Activated naive CD8-positive, alpha-beta T cell treated with anti-CD3 and anti-CD28 coated beads, Interleukin-2, amount 50 U/mL, for 24 hours (primary cell): ENCODE data around the gene CORIN.

ENCODE experiments used
- ATAC-seq: fragments of 150-1000 bp; cut with Tn5 transposase; one replicate; pipeline ENCODE4 v1.10.0; 2021
- DNase-seq: peaks from one replicate; pipeline ENCODE4 v3.0.0; 2021
- H3K27ac Mint-ChIP-seq: one replicate; pipeline ENCODE4 v1.8.0; 2021; ENCODE audit warnings: mild to moderate bottlenecking, mixed read lengths
- H3K27me3 Mint-ChIP-seq: one replicate; pipeline ENCODE4 v1.8.0; 2021; ENCODE audit warnings: mixed read lengths
- H3K36me3 Mint-ChIP-seq: one replicate; pipeline ENCODE4 v1.8.0; 2021; ENCODE audit warnings: low read depth, mixed read lengths
- H3K4me1 Mint-ChIP-seq: one replicate; pipeline ENCODE4 v1.8.0; 2021; ENCODE audit warnings: mixed read lengths
- H3K4me3 Mint-ChIP-seq: one replicate; pipeline ENCODE4 v1.8.0; 2021; ENCODE audit warnings: mild to moderate bottlenecking, moderate library complexity, mixed read lengths
- H3K9me3 Mint-ChIP-seq: one replicate; pipeline ENCODE4 v1.8.0; 2021; ENCODE audit warnings: mixed read lengths

The CORIN gene

DNA sequence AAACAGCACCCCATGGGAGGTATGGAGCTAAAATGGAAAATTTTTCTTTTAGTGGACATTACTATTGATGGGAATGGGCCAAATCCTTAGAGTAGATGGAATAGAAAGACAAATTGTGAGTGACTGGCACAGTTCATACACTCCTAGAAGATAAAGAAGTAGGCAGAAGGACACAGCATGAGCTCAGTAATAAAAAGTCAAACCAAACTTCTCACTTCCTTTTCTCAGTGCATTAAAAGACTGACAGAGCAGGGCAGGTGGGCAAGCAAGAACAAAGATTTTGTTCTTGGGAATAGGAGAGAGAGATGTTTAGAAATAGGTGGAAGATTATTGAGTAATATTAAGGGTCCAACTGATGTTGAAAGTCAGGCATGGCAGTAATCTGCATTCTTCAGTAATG, 220.3 kb downstream of the CORIN start:
- ATAC-seq = no peak
- no peak overlapping the region for H3K4me3 Mint-ChIP-seq
- H3K36me3 Mint-ChIP-seq = no peaks in the 10 kb centered on the region
- no peaks in the 10 kb centered on the region for H3K27me3 Mint-ChIP-seq
- H3K4me1 Mint-ChIP-seq = no peaks in the 10 kb centered on the region
- no peak for DNase-seq
- no peak overlapping the region for H3K27ac Mint-ChIP-seq
- H3K9me3 Mint-ChIP-seq = peaks cover under 1% of the 10 kb centered on the region

DNA sequence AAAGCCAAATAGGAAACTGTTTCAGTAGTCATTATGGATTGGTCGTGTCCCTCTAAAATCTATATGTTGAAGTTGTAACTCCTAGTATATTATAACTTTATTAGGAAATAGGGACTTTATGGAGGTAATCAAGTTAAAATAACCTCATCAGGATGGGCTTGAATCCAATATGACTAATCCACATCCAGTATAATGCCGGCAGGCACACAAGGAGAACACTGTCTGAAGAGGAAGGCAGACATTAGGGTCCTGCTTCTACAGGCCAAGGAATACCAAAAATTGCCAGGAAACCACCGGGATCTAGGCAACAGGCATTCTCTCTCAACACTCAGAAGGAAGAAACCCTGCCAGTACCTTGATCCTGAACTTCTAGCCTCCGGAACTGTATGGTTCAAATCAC, 222.5 kb downstream of the CORIN start:
- Mint-ChIP-seq H3K4me1 (no peaks in the 10 kb centered on the region), H3K27me3 (no peaks in the 10 kb centered on the region), H3K4me3 (no peak overlapping the region), H3K9me3 (no peaks in the 10 kb centered on the region), H3K36me3 (no peaks in the 10 kb centered on the region), H3K27ac (no peak overlapping the region)
- no peak for ATAC-seq
- DNase-seq = no peak

DNA sequence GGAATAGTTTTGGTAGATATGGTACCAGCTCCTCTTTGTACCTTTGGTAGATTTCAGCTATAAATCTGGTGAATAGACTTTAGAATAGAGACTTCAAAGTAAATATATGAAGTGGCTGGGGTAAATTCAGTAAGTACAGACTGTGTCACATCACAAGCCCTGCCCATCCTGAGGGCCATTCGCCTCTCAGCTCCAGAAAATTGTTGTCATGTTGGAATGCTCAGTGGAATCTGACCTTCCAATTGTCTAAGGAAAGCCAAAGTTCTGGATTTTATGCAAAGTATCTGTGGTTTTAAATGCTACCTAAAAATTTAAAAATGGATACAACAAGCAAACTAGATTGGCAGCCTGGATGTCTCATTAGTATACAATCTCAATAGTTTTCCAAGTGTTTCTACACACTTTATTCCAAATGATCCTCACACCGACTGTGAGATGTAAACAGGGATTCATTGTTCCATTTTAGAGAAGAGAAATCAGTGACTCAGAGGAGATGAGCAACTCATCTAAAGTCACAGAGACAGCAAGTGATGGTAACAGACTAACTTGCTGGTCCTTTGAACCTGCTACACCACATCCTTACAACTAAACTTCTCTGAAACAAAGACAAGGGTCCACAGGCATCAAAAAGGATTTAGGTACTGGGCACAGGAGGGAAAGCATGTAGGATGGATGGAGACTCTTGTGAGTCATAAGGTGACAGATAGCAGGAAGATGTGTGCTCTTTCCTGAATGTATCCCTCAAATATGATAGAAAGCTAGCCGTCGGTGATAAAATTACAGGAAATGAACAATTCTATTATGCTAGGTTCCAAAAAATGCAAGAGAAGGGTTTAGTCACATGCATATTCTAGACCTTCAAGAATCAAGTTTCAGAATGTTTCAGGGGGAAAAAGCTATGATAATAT, 225.5 kb downstream of the CORIN start:
- no peak overlapping the region for H3K4me3 Mint-ChIP-seq
- DNase-seq = no peak
- no peaks in the 10 kb centered on the region for H3K36me3 Mint-ChIP-seq
- no peak for ATAC-seq
- H3K4me1 Mint-ChIP-seq = no peaks in the 10 kb centered on the region
- H3K9me3 Mint-ChIP-seq = no peaks in the 10 kb centered on the region
- no peak overlapping the region for H3K27ac Mint-ChIP-seq
- H3K27me3 Mint-ChIP-seq = peaks cover 2% of the 10 kb centered on the region

DNA sequence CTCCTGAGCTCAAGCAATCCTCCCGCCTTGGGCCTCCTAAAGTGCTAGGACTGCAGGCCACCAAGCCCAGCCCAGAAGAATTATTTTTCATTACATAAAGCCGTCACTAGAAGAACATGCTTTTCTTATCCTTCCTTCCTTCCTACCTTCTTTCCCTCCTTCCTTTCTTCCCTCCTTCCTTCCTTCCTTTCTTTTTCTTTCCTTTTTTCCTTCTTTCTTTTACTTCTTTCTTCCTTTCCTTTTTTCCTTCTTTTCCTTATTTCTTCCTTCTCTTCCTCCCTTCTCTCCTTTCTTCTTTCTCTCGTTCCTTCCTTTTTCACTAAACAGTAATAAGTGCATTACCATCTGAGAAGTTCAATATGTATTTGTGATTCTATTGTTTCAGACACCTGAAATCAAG, 231.4 kb downstream of the CORIN start:
- Mint-ChIP-seq H3K9me3 (peaks cover 4% of the 10 kb centered on the region), H3K27me3 (peaks cover 4% of the 10 kb centered on the region), H3K36me3 (no peaks in the 10 kb centered on the region), H3K4me1 (no peaks in the 10 kb centered on the region), H3K27ac (no peak overlapping the region), H3K4me3 (no peak overlapping the region)
- DNase-seq (no peak), ATAC-seq (no peak)

DNA sequence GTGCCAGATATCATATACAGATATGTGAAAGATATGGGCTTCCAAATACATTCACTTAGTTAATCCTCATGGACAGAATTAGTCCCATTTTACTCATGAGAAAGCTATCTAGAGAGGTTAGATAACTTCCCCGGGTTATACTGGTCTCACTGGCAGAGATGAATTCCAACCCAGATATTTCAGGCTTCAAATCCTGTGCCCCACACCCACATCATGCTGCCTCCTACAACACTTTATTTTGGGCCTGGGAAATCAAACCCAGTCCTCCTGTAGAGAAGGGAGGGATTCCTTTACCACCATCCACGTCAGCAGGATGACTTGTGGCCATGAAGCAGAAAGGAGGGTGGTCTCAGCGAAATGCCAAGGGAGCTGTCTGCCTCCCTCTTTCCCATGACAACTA, 239.0 kb downstream of the CORIN start:
- DNase-seq (no peak), ATAC-seq (no peak)
- Mint-ChIP-seq H3K4me3 (no peak overlapping the region), H3K36me3 (no peaks in the 10 kb centered on the region), H3K9me3 (no peaks in the 10 kb centered on the region), H3K27ac (no peak overlapping the region), H3K27me3 (no peaks in the 10 kb centered on the region), H3K4me1 (no peaks in the 10 kb centered on the region)

DNA sequence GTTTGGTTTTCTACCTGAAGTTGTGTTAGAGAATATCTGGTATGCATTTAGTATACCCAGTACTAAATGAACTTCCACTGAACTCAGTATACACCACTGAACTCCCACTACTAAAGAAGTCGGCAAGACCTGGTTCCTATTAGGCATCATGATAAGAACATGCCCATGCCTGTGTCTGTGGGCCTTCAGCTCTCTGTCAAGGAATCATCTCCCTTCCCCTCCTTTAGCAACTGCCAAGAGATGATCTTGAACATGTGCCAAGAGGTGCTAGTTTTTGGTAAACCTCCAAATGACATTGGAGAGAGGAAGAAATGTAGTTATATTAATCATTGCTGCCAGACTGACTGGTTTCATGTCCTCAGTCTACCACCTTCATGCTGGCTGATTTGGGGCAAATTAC, 239.5 kb downstream of the CORIN start:
- no peak overlapping the region for H3K4me3 Mint-ChIP-seq
- H3K27me3 Mint-ChIP-seq = no peaks in the 10 kb centered on the region
- no peaks in the 10 kb centered on the region for H3K4me1 Mint-ChIP-seq
- H3K36me3 Mint-ChIP-seq = no peaks in the 10 kb centered on the region
- no peak for ATAC-seq
- H3K27ac Mint-ChIP-seq = no peak overlapping the region
- no peak for DNase-seq
- H3K9me3 Mint-ChIP-seq = no peaks in the 10 kb centered on the region

DNA sequence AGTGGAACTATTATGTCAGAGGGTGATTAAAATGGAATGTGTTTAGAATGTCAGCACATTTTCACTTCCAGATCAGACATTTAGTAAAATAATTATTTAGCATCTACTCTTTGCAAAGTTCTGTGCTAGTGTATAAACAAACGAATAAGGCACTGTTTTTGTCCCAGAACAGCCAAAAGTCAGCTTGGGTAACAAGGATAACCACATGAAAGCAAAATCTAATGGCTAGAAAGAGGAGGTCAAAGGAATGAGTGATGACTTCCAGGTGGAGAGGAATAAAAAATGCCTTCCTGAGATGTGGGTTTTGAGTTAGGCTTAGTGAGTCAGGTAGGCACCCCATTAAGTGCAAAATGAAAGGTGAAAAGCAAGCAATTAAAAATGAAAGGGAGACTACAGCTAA, 240.2 kb downstream of the CORIN start:
- H3K4me3 Mint-ChIP-seq = no peak overlapping the region
- no peak for ATAC-seq

DNA sequence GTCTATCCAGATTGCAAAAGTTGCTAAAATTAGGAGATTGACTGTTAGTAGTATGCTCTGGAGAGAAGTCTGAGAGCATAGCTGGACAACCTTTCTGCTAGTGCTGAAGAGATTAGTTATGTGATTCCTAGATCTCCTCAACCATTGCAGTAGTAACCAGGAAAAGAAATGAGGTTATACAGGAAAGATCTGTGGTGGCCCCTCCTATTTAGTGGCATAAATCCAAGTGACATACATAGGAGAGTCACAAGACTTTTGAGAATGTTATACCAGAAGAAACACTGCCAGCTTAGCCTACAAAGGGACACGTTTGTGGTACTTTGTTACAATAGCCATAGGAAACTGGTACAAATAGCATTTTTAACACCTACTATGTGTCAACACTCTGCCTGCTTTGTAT, 247.5 kb downstream of the CORIN start:
- Mint-ChIP-seq H3K27me3 (no peaks in the 10 kb centered on the region), H3K9me3 (no peaks in the 10 kb centered on the region), H3K27ac (no peak overlapping the region), H3K4me1 (no peaks in the 10 kb centered on the region), H3K36me3 (peaks cover 29% of the 10 kb centered on the region), H3K4me3 (no peak overlapping the region)
- no peak for DNase-seq
- ATAC-seq = no peak

More for the DNA sequence above, 240.2 kb downstream of the CORIN start:
- H3K36me3 Mint-ChIP-seq = no peaks in the 10 kb centered on the region
- H3K4me1 Mint-ChIP-seq = no peaks in the 10 kb centered on the region
- DNase-seq = no peak
- H3K9me3 Mint-ChIP-seq = no peaks in the 10 kb centered on the region
- H3K27me3 Mint-ChIP-seq = no peaks in the 10 kb centered on the region
- H3K27ac Mint-ChIP-seq = no peak overlapping the region

DNA sequence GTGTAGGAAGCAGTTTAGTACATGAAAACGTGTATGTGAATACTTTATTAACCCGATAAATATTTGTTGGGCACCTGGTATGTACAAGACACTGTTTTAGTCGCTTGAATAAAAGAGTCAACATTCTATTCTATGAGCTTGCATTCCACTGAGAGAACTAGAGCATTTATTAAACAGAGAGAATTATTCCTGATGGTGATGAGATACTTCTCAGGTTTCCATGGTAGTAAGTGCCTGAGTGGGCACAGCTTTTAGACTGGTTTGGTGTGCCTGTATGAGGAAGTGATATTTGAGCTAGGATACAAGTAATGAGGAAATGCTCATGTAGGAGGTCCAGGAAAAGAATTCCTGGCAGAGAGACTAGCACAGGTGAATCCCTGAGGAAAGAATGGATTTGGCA, 258.6 kb downstream of the CORIN start:
- H3K27ac Mint-ChIP-seq = no peak overlapping the region
- H3K9me3 Mint-ChIP-seq = no peaks in the 10 kb centered on the region
- H3K4me1 Mint-ChIP-seq = no peaks in the 10 kb centered on the region
- H3K4me3 Mint-ChIP-seq = no peak overlapping the region
- no peaks in the 10 kb centered on the region for H3K27me3 Mint-ChIP-seq
- DNase-seq (no peak), ATAC-seq (no peak)
- peaks cover 26% of the 10 kb centered on the region for H3K36me3 Mint-ChIP-seq

DNA sequence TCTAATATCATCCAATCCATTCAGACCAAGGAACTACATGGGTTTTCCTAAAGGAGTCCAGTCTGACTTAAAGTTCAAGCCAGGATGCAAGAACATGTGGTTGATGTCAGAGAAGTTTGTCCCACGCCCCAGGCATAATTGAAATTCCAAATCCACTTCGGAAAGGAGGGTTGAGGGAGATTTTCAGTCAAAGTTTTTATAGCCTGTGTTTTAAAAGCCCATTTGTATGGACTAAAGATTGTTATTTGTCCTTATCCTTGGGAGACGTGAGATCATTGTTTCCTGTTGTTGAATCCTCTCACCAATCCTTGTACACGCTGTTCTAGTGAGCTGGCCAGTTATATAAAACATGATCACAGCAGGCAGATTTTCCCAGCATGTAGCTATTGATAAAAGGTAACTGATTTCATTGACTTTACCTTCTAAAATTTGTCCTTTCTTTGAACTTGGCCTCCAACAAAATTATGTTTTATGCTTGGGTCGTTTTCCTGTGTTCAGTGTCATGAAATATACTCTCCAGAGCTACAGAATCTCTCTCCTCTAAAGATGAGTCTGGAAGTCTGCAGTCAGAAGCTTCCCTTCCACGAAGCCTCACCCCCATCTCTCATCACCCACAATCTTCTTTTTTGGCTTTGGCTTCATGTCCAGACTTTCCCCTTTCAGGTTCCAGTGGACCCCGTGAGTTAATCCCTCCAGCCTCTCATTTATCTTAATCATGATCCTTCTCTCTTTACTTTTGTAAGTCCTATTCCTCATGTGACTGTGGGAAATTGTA, 259.9 kb downstream of the CORIN start:
- Mint-ChIP-seq H3K27ac (no peak overlapping the region), H3K4me3 (no peak overlapping the region), H3K27me3 (no peaks in the 10 kb centered on the region), H3K4me1 (no peaks in the 10 kb centered on the region), H3K9me3 (no peaks in the 10 kb centered on the region), H3K36me3 (peaks cover 28% of the 10 kb centered on the region)
- DNase-seq (no peak), ATAC-seq (no peak)

DNA sequence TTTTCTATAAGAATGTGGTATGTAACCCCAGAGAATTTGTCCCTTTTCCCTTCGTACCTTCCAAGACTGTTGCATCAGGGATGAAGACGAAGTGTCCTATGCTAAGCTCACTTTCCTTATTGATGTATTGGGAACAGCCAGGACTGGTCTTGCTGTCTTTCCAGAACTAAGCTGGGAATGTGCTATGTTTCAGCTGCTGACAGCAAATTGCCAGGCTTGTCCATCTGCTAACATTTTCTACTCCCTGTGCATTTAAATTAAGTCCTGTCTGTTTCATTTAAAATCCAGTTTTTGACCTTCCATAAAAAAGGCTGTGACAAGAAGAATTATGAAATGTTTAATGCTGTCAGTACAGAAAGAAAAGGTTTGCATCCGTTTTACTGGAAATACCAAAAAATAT, 264.9 kb downstream of the CORIN start:
- Mint-ChIP-seq H3K27ac (no peak overlapping the region), H3K27me3 (no peaks in the 10 kb centered on the region), H3K9me3 (no peaks in the 10 kb centered on the region), H3K4me1 (no peaks in the 10 kb centered on the region), H3K36me3 (peaks cover 13% of the 10 kb centered on the region), H3K4me3 (no peak overlapping the region)
- ATAC-seq (no peak), DNase-seq (no peak)

DNA sequence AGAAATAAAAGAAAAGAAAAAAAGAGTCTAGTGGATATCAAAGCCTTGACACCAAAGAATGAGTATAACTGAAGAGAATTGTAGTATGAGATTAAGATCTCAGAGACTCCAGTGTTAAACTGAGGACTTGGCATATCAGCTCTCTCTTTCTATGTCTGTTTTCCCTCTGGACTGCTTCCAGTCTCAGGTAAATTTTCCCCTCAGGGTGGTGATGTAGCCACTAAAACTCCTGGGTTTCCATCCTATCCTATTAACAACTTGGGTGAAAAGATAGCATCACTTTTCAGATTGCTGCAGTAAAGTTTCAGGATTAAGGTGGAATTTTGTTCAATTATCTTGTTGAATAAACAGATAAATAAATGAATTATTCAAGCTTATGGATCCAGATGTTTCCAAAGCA, 267.1 kb downstream of the CORIN start:
- no peaks in the 10 kb centered on the region for H3K4me1 Mint-ChIP-seq
- DNase-seq (no peak), ATAC-seq (no peak)
- no peak overlapping the region for H3K4me3 Mint-ChIP-seq
- H3K9me3 Mint-ChIP-seq = no peaks in the 10 kb centered on the region
- H3K36me3 Mint-ChIP-seq = peaks cover 6% of the 10 kb centered on the region
- no peak overlapping the region for H3K27ac Mint-ChIP-seq
- H3K27me3 Mint-ChIP-seq = no peaks in the 10 kb centered on the region

DNA sequence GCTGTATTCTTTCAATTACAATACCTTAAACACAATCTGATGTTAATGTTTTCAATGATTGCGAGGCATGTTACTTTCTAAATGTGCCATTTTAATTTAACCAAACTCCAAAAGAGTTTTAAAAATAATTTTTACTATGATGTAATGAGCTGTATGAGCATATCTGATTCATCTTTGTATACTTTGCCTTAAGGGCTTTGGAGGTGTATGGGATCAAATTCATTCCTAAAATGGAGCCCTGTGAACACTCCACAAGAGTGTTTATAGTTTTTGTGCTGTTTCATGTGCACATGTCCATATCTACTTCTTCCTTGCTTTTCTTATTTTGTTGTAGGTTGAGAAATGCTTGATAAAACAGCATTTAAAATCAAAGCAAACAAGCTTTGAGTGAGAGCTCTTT, 270.4 kb downstream of the CORIN start:
- H3K27ac Mint-ChIP-seq = no peak overlapping the region
- ATAC-seq = no peak
- H3K9me3 Mint-ChIP-seq = no peaks in the 10 kb centered on the region
- no peak for DNase-seq
- peaks cover 4% of the 10 kb centered on the region for H3K36me3 Mint-ChIP-seq
- H3K4me1 Mint-ChIP-seq = peaks cover 3% of the 10 kb centered on the region
- H3K4me3 Mint-ChIP-seq = no peak overlapping the region
- no peaks in the 10 kb centered on the region for H3K27me3 Mint-ChIP-seq

DNA sequence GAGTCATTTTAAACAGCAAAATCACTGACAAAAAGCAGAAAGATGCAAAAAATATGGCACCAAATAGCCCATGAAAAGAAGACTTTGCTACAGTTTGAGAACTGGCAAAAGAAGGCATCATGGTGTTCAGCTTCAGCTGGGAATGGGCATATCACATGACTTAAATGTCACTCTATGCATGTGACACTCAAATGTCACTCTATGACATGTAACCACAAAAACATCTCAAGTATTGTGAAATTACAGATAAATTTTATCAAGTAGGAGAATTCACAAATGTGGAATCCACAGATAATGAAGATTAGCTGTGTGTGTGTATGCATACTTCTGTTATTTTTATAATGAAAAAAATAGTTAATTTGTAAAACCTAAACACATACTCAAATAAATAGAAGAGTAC, 270.9 kb downstream of the CORIN start:
- no peak overlapping the region for H3K4me3 Mint-ChIP-seq
- H3K27ac Mint-ChIP-seq = no peak overlapping the region
- DNase-seq (no peak), ATAC-seq (no peak)
- no peaks in the 10 kb centered on the region for H3K27me3 Mint-ChIP-seq
- H3K36me3 Mint-ChIP-seq = peaks cover 2% of the 10 kb centered on the region
- peaks cover 3% of the 10 kb centered on the region for H3K4me1 Mint-ChIP-seq
- no peaks in the 10 kb centered on the region for H3K9me3 Mint-ChIP-seq

DNA sequence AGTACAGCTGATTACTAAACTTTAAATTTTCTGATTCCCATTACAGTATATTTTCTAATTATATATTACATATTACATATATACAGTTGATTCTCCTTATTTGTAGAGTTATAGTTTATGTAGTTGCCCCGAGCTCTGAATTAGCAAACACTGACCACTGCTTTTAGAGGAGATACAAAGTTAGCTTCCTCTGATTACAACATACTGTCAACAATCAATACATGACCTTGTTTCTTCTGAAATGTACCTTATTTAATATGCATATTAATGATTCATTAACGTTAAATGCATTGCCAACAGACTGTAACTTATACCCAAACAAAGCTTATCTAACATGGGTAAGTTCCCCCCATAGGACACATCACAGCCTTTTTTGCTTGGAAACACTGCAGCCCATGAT, 271.3 kb downstream of the CORIN start:
- Mint-ChIP-seq H3K27ac (no peak overlapping the region), H3K27me3 (no peaks in the 10 kb centered on the region), H3K9me3 (no peaks in the 10 kb centered on the region), H3K36me3 (peaks cover 2% of the 10 kb centered on the region), H3K4me1 (peaks cover 3% of the 10 kb centered on the region), H3K4me3 (no peak overlapping the region)
- DNase-seq (no peak), ATAC-seq (no peak)
